HCEC 1CT (cell line): ENCODE results near the gene FGF3.
"Not testable (repeated sequence)": the region's sequence is repeated elsewhere in the genome, so short reads cannot be mapped to it uniquely, and the experiment has no call there.

Experiments used
- DNase-seq: peaks from one replicate; pipeline ENCODE4 v3.0.0-alpha.2; 2017

FGF3 gene

DNA sequence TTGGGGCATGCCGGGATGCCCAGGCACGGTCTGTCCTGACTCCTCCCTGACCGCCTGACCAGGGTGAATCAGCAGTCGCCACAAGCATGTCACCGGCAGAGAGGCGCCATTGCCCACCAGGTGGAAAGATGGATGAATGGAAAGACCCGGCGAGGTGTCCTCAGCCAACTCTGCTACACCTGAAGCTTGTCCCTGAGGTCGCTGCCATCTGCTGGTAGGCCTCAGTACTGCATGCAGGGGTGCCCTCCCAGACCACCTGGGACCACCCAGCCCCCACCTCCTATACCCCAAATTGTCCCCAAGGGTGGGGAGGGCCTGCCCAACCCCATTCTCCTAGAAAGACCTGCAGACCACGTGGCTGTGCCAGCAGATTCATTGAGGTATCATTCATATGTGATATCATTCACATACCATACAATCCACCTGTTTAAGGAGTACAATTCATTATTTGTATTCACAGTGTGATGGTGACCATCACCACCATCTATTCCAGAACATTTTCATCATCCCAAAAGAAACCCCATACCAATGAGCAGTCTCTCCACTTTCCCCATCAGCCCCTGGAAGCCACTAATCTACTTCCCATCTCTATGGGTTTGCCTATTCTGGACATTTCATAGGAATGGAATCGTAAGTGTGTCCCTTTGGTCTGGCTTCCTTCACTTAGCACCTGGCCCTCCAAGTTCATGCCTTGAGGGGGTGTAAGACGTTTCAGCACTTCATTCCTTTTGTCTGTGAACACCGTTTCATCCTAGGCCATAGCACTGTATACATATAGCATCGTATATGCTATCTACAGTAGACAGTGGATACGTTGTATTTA, 17.5 kb downstream of the FGF3 start:
- no peak for DNase-seq

DNA sequence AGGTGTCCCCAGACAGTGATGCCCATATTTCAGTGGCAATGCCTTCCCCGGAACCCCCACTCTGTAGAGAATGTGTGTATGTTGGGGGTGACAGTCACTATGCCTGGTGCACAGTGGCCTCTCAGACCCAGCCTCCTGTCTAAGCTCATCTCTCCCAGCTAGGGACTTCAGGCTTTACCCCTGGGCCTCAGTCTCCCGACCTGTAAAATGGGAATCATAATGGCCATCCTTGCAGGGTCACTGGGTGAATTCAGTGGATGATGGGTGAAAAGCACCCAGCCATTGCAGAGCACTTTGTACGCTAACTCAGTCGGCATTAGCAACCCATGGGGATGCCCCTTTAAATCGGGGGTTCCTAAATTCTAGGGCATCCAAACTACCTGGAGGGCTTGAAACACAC, 18.9 kb downstream of the FGF3 start:
- no peak for DNase-seq

DNA sequence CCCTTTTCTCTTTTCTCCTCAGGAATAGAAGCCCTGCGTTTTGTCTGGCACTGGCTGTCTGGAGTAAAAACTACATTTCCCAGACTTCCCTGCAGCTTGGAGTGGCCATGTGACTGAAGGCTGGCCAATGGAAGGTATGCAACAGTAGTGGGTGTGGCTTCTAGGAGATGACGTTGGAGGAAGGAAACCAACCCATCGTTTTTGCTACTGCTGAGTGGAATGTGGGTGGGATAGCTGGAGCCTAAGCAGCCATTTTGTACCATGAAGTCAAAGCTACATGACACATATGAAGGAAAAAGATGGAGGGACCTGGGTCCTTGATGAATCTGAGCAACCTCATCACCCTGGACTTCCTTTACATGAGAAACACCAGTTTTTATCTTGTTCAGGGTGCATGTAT, 19.6 kb downstream of the FGF3 start:
- DNase-seq, result no peak

DNA sequence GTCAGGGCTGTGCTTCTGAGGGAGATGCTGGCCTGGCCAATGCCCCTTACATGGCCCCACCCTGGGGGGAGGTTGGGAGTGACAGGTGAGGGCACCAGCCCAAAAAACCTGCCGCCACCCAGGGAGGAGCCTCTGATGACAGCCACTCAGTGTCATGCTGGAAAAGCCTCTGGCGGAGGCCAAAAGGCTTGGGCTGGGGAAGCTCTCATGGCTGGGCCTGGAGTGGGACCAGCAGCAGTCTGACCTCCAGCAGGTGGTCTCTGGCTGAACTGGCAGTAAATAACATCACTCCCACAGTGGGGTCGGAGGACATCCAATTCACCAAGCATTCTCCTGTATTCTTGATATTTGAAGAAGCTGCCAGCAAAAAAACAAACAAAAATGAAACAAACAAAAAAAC, 20.1 kb downstream of the FGF3 start:
- no peak for DNase-seq

DNA sequence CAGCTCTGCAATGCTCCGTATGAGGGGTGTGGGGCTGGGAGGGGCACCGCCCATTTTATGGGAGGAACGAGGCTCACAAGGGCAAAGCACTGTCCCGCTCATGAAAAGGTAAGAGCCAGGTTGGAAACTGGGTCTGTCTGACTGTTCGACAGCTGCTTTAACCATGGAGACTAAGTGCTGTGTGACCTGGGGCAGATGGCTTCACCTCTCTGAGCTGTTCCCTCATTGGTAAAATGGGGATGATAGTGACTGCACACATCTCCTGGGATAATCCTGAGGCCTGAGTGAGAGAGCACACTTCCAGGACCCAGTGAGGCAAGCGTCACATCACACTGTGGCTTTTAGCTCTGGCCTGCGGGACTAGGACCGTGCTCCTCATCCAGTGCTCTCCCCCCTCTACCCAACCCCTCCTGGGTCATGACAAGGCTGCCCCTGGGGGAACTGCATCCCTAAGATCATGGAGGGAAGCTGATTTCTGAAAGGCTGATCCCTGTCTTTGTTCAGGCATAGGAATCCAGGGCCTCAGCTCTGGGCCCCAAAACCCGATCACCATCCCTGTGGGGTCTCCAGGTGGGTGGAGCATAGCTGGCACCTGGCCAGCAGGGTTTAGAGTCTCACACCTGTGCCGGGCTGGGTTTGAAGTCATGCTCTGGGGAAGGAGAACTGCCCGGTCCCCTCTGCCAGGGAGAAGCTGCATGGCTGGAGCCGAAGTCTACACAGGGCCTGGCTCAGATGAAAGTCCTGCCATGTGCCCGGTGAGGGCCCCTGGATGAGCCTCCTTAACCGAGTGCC, 21.3 kb downstream of the FGF3 start:
- no peak for DNase-seq

DNA sequence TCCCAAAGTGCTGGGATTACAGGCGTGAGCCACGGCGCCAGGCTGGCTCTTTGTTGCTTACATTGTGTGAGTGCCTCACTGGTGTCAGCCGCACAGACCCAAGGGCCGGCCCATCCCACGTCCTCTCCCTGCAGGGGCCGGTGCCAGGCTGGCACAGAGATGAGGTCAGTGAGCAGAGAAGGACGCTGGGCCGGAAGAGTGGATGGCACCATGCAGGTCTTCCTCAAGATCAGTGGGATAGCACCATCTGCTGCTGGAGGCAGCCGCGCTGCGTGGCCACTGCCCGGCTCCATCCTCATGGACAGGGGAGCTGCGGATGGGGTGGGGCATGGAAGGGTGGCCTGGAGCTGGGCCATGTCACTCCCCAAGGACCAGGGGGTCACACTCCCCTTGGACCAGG, 22.1 kb downstream of the FGF3 start:
- no peak for DNase-seq

DNA sequence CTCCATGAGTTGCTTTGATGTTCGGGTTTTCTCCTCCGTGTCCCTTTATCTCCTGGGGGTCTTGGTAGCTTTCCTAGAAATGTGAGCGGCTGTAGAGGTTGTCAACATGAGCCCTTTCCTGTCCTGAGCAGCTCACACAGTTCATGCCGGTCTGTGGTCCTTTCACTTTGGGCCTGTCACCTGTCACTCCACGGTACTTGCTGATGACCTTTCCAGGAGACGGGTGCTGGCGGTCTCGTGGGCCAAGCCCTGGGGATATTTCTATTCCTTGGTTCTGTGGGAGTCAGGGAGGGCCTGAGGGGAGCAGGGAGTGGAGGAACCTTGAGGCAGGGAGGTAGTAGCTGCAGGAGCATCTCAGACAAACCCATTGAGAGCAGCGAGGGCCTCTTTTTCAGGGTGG, 23.2 kb downstream of the FGF3 start:
- no peak for DNase-seq

DNA sequence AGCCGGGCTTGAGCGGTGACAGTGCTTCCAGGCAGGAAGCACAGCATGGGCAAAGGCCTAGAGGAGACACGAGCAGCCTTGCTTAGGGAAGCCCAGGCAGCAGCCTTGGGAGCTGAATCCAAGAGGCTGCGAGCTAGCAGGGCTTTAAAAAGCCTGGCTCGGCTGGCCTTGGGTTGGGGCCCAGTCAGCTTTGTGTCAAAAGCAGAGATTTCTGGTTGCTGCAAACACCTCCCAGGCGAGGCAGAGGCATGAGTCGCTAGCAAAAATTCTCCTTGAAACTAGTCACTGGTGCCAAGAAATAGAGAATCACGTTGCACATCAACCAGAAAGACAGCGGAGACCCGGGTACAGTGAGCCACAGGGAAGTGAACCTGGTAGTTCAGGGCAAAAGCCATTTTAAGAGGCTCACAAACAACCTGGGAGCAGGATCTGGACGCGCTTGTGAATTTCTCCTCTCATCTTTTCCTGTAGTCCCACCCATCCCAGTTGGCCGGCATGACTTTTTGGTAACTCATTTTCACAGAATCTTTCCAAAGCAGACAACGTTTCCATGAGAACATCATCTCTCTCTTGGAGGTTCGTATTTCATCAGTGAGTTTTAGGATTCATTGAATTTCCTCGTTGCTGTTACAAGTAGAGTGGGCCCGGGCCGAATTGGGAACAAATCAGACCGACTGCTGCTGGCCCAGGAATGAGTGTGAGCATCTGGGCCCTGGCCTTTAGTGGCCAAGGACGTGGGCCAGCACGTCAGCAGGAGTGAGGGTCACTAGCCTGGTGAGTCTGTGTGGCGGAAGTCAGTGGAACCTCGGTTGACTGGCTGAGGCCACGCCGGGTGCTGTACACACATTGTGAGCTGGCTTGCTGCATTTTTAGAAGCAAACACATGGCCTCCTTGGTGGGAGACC, 27.7 kb downstream of the FGF3 start:
- DNase-seq, result peak; percentile 39

DNA sequence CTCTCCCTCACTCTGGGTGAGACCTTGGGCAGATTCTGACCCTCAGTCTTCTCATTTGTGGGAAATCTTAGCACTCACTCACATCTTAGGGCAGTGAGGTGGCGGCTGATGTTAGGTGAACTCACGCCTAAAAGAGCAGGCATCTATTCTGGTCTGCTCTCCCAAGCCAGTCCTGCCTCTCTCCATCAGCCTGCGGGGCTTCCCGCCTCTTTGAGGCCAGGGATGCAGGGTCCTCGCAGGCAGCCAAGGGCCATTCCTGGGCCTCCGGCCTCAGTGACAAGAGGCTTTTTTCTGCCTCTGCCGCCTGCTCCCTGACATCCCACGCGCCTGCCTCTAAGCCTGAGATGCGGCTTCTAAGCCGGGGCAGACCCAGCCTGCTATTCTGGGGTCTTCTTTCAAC, 30.3 kb downstream of the FGF3 start:
- DNase-seq, result no peak

DNA sequence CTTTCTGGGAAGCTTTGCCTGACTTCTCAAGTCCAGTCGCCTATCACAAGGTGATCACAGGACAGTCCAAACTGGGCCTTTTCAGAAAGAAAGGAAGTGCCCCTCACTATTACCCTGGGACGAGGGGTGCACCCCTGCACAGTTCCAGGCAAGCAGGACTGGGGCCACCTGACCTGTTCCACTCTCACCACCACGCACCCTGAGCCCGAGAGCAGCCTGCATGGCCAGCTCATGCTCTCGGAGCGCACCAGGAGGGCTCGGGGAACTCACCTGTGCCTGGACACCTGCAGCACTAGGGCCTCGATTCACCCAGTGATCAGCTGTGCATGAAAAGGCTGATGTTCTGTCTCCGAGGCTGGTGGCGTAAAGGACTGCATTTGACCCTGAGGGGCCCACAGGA, 31.3 kb downstream of the FGF3 start:
- DNase-seq, result no peak

DNA sequence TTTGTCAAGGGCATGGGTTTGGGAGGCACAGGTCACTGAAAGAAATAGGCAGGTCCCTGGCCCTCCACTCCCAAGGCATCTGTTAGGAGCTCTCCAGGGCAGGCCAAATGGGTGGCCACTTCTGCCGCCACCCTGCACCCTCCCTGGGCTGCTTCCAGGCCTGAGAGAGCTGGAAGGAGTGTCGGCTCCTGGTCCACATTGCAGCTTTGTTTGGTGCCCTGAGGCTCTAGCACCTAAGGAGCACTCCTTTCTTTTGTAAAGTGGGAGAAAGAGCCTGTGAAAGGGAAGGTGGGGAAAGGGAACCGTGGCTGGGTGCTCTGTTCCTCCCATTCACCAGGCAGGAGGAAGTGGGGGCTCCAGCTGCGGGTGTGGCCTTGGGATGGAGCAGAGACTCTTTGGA, 31.8 kb downstream of the FGF3 start:
- DNase-seq, result no peak

DNA sequence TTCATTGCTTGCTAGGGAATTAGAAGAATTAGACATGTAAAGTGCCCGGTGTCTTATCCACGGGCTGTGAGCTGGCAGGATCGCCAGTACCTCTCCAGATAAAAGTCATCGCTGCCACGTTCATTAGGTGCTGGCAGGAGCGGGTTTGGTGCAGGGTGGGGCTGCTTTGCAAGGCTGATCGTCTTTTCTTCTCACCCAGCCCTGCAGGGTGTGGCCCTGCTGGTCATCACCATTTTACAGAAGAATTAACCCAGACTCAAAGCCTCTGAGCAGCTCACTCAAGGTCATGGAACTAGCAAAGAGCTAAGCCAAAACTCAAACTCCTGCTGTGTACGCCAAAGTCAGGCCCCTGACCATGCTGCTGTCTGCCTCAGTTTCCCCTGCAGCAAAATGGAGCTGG, 38.0 kb downstream of the FGF3 start:
- no peak for DNase-seq

DNA sequence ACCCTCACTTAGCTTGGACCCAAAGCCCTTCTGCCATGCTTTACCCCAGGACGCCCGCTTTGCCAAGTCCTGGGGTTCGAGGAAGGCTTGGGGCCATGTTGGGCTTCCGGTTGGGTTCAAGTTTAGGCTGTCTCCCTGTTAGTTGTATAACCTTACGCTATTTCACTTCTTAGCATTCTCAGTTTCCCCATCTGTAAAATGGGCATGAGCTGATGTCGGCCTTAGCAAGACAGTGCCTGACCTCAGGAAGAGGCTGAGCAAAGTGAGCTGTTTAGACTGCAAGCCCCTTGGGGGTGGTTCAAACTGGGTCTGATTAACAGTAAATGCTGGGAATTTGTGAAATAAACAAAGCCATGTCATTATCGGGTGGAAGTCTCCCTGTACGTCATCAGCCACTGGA, 40.8 kb downstream of the FGF3 start:
- no peak for DNase-seq

DNA sequence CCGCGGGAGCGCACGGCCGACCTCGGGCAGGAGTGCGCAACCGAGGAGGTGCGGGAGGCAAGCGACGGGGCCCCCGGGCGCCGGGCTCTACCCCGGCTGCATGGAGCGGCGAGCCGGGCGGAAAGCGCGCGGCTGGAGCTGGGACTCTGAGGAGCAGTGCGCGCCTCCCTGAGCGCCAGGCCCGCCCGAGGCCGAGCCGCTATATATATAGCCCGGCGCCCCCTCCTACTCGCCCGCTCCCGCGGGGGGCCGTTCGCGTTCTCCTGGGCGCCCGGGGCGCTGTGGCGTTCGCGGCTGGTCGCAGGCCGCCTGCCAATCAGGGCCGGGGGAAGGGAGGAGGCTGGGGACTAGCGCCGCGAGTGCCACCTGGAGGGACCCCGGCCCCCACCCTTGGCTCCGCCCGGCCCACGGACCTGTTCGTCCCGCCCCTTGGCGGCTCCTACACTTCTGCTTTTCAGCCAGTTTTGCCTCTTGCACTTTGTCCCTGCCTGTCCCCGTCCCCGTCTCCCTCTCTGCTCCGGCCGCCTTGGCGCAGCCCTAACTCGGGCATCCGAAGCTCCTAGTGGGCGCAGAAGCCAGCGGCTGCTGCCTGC, 44.0 kb downstream of the FGF3 start, which contains the start of gene FGF4:
Gene FGF4, minus strand, starts transcription at position 179 of the 593 bp plus-strand sequence. CDS start 257 bp downstream, outside the sequence.
- no peak for DNase-seq

DNA sequence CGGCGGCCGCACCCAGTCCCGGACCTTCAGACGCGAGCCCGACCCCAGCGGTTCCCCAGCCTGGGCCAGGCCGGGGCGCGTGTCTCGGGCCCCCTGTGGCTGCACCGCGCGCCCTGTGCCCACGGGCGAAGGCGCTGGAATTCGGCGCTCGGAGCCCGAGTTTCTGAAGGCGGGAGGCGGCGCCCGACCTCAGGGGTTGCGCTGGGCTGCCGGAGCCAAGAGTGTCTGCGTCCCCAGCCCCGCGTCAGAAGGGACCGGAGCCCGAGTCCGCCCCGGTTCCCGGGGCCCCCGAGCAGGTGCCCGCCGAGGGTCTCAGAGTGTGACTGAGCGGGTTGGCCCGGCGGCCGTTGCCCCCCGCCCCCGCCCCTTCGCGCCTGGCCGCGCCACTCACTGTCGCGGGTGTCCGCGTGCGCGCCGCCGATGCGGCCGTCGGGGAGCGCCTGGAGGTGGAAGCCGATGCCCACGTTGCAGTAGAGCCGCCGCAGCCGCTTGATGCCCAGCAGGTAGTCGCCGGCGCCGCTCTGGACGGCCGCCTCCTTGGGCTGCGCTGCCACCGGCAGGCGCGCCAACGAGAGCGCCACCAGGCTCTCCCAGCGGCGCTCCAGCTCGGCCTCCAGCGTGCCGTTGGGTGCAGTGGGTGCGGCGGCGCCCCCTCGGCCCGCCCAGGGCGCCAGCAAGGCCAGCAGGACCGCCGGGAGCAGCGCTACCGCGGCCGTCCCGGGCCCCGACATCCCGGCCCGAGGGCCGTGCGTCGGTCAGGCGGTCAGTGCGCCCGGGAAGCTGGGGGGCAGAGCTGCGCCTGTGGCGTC, 44.7 kb downstream of the FGF3 start:
- DNase-seq, result no peak

DNA sequence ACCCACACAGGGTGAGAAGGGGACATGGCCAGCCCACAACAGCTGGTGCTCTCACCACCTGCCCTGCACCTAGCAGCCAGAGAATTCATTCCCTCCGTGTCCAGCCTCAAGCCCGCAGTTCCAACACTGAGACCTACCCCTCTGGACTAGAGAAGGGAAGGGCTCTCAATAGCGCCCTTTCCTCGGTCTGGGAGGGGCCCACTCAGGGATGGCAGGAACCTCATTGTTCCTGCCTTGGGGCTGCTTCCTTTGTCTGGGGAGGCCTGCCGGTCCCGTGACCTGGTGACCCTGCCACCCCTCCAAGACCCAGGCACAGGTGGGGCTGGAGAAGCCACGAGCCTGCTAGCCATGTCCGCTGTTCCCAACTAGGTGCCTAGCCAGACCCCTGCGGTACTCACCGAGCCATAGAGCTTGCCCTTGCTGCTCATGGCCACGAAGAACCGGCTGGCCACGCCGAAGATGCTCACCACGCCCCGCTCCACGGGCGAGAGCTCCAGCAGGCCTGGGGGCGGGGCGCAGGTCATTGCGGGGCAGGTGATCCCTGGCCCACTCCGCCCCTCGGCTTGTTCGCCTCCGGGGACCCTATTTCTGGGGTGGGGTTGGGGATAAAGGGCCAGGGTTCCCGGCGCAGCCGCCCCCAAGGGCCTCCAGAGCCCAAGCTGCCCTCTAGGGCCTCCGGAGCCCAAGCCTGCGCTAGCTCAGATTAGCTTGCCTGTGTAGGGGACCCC, 45.4 kb downstream of the FGF3 start:
- no peak for DNase-seq

DNA sequence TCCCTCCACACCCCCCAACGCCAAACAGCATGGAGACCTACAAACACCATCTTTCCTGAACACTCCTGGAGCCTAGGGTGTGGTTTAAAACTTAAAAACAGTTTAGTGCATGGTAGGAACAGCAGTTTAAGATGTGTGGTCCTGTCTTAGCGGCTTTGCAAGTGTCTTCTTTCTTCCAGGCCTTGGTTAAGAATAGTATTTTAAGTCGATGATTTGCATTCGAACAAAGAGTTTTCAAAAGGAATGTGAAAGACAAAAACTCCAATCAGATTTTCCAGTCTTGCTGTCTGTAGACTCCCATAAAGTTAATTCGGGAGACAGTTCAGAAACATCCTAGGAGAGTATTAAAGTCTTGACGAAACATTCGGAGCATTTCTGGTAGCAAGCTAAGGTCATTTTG, 47.8 kb downstream of the FGF3 start:
- DNase-seq, result no peak

DNA sequence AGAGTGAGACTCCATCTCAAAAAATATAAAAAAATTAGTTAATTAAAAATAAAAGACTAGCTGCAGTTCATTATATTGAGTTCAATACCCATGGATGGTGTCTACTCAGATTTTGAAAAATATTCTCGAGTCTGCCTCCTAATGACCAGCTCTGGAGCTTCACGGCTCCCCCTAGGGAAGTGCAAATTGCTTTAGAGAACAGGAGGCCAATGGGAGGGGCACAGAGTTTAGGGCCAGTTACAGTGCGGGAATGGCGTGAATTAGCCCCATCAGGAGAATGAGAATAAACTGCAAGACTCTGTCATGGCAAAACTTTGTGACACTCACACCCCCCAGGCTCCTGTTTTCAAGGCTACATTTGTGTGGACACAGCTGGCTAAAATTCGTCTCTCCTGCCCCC, 48.7 kb downstream of the FGF3 start:
- DNase-seq, result no peak

DNA sequence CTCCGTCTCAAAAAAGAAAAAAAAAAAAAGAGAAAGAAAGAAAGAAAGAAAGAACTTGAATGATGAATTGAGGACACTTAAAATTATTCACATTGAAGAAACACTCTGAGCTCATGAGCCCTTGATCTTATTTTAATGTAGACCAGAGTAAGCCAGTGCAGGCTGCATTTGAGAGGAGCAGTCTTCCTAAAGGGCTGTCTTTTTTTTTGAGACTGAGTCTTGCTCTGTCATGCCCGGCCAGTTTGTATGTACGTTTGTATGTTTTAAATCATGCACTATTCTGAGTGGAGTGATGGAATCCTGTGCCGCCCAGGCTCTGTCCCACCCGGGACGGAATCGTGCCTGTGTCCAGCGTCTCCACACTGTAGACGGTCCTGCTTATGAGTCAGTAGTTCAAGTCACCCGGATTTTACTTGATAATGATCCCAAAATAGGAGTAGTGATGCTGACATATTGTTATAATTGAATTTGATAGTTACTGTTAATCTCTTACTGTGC, 53.7 kb downstream of the FGF3 start:
- no peak for DNase-seq

DNA sequence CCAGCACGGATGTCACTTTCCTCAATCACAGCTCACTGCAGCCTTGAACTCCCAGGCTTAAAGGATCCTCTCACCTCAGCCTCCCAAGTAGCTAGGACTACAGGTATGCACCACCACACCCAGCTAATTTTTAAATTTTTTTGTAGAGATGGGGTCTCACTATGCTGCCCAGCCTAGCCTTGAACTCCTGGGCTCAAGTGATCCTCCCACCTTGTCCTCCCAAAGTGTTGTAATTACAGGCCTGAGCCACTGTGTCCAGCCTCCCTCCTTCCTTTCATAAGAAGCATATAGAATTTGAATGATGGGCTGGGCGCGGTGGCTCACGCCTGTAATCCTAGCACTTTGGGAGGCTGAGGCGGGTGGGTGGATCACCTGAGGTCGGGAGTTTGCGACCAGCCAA, 54.3 kb downstream of the FGF3 start:
- DNase-seq, result not testable (repeated sequence)

DNA sequence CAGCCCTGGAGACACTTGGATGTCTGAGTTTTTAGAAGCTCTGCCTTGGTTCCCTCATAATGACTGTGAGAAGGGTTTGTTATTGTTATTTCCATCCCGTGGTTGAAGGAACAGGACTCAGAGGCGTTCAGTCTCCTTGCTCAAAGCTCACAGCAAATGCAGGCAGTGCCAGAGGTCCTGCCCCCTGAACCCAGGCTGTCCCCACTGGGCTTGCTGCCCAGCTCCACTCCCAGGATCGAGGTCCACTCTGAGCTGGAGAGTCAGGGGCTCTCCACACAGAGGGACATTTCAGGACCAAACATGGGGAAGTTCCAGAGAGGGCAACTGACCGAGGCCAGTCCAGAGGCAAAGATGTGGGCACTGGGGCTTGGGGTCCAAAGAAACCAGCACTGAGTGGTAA, 58.9 kb downstream of the FGF3 start:
- no peak for DNase-seq
